Measurements from ENCODE around the gene CABP7. TPM values are rescaled to one million over a fixed set of nuclear protein-coding genes. Genes with fewer than 3 reads are reported as not detected.

CABP7 gene
- total and polyA plus RNA-seq, 9 donors = 0.04 to 0.23 (median 0.07) TPM; not detected in 6

- Histone ChIP-seq H3K36me3 (no peaks in the 10 kb centered on the region), H3K27ac (no peak overlapping the region), H3K27me3 (no peaks in the 10 kb centered on the region), H3K9me3 (no peaks in the 10 kb centered on the region), H3K4me3 (no peak overlapping the region), H3K4me1 (ENCODE audit: insufficient read depth) (no peaks in the 10 kb centered on the region)
- intact Hi-C loops (cut with DNase I) = loop anchor here in 1 of 4 donors (10.0 kb wide), 1 partner anchor 228 kb away; no protein-coding TSS in a partner anchor
- WGBS, 3 donors = 76 to 80% (median 79%) methylated on average over 7 of the region's 7 CpGs
- no peak for DNase-seq
- TF ChIP-seq EP300 (IDR thresholded peaks at IDR 0.05) = no peak
- TF ChIP-seq, protein P1, sequence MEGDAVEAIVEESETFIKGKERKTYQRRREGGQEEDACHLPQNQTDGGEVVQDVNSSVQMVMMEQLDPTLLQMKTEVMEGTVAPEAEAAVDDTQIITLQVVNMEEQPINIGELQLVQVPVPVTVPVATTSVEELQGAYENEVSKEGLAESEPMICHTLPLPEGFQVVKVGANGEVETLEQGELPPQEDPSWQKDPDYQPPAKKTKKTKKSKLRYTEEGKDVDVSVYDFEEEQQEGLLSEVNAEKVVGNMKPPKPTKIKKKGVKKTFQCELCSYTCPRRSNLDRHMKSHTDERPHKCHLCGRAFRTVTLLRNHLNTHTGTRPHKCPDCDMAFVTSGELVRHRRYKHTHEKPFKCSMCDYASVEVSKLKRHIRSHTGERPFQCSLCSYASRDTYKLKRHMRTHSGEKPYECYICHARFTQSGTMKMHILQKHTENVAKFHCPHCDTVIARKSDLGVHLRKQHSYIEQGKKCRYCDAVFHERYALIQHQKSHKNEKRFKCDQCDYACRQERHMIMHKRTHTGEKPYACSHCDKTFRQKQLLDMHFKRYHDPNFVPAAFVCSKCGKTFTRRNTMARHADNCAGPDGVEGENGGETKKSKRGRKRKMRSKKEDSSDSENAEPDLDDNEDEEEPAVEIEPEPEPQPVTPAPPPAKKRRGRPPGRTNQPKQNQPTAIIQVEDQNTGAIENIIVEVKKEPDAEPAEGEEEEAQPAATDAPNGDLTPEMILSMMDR (IDR thresholded peaks at IDR 0.05) = no peak
- no peak for TF ChIP-seq POLR2A (IDR thresholded peaks at IDR 0.05)
Measured at GRCh38 chr22:29756341-29756740, 36.5 kb downstream of the CABP7 start.

GRCh38 chr22:29757096-29757495 lies 37.3 kb downstream of the CABP7 start:
- no peak for TF ChIP-seq POLR2A (IDR thresholded peaks at IDR 0.05)
- no peak for TF ChIP-seq EP300 (IDR thresholded peaks at IDR 0.05)
- no peaks in the 10 kb centered on the region for H3K4me1 ChIP-seq (ENCODE audit: insufficient read depth)
- no peaks in the 10 kb centered on the region for H3K36me3 ChIP-seq
- H3K27me3 ChIP-seq = no peaks in the 10 kb centered on the region
- 89 to 93% (median 90%) methylated on average over 3 of the region's 3 CpGs for WGBS, 3 donors
- intact Hi-C loops (cut with DNase I) = loop anchor here in 1 of 4 donors (10.0 kb wide), 1 partner anchor 228 kb away; no protein-coding TSS in a partner anchor
- no peak overlapping the region for H3K4me3 ChIP-seq
- no peak for DNase-seq
- H3K9me3 ChIP-seq = no peaks in the 10 kb centered on the region
- H3K27ac ChIP-seq = no peak overlapping the region

GRCh38 chr22:29758068-29758622 lies 38.3 kb downstream of the CABP7 start:
- Histone ChIP-seq H3K27me3 (no peaks in the 10 kb centered on the region), H3K4me3 (no peak overlapping the region), H3K9me3 (no peaks in the 10 kb centered on the region), H3K36me3 (no peaks in the 10 kb centered on the region), H3K4me1 (ENCODE audit: insufficient read depth) (no peaks in the 10 kb centered on the region), H3K27ac (no peak overlapping the region)
- intact Hi-C loops (cut with DNase I) = loop anchor here in 1 of 4 donors (10.0 kb wide), 1 partner anchor 227 kb away; no protein-coding TSS in a partner anchor
- 62 to 68% (median 65%) methylated on average over 7 of the region's 7 CpGs for WGBS, 3 donors
- DNase-seq = no peak
- TF ChIP-seq POLR2A (IDR thresholded peaks at IDR 0.05) (no peak), EP300 (IDR thresholded peaks at IDR 0.05) (no peak)
- TF ChIP-seq, protein P1 (IDR thresholded peaks at IDR 0.05) = no peak

- TF ChIP-seq EP300 (IDR thresholded peaks at IDR 0.05) (no peak), POLR2A (IDR thresholded peaks at IDR 0.05) (no peak)
- TF ChIP-seq, protein P1 (IDR thresholded peaks at IDR 0.05) = no peak
- no peaks in the 10 kb centered on the region for H3K4me1 ChIP-seq (ENCODE audit: insufficient read depth)
- H3K9me3 ChIP-seq = no peaks in the 10 kb centered on the region
- no peak overlapping the region for H3K27ac ChIP-seq
- DNase-seq = no peak
- H3K36me3 ChIP-seq = no peaks in the 10 kb centered on the region
- intact Hi-C loops (cut with DNase I) = loop anchor here in 1 of 4 donors (10.0 kb wide), 1 partner anchor 226 kb away; no protein-coding TSS in a partner anchor
- no peaks in the 10 kb centered on the region for H3K27me3 ChIP-seq
- WGBS, 3 donors = 71 to 78% (median 76%) methylated on average over 5 of the region's 5 CpGs
- no peak overlapping the region for H3K4me3 ChIP-seq
Measured at GRCh38 chr22:29758959-29759358, 39.2 kb downstream of the CABP7 start.

DNA sequence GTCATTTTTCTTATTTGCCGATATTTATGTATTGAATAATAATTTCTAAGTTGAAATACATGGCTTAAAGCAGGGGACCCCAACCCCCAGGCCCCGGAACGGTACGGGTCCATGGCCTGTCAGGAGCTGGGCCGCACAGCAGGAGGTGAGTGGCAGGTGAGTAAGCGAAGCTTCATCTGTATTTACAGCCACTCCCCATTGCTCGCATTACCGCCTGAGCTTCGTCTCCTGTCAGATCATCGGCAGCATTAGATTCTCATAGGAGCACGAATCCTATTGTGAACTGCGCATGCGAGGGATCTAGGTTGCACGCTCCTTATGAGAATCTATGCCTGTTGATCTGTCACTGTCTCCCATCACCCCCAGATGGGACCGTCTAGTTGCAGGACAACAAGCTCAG lies 42.5 kb downstream of the CABP7 start:
- intact Hi-C loops (cut with DNase I) = loop anchor here in 1 of 4 donors (10.0 kb wide), 1 partner anchor 243 kb away; no protein-coding TSS in a partner anchor
- Histone ChIP-seq H3K4me3 (no peak overlapping the region), H3K27me3 (no peaks in the 10 kb centered on the region), H3K4me1 (ENCODE audit: insufficient read depth) (peaks cover 5% of the 10 kb centered on the region), H3K27ac (no peak overlapping the region), H3K9me3 (no peaks in the 10 kb centered on the region), H3K36me3 (no peaks in the 10 kb centered on the region)
- TF ChIP-seq, protein P1 (IDR thresholded peaks at IDR 0.05) = no peak
- TF ChIP-seq POLR2A (IDR thresholded peaks at IDR 0.05) (no peak), EP300 (IDR thresholded peaks at IDR 0.05) (no peak)
- DNase-seq = no peak
- 82 to 88% (median 85%) methylated on average over 15 of the region's 15 CpGs for WGBS, 3 donors
